GM12873 (cell line): ENCODE data around the gene HAUS6.

Source experiments
- TF ChIP-seq, protein P1 (sequence below): IDR thresholded peaks from 2 replicates; pipeline ENCODE4 v1.5.1; 2012; ENCODE audit warnings: low read depth, mild to moderate bottlenecking, moderate library complexity, low read length, control low read depth; ENCODE audit not compliant: insufficient read depth; ENCODE audit errors: missing control alignments

HAUS6 gene

GRCh38 chr9:19122490-19123042, 19.9 kb upstream of the HAUS6 start:
- TF ChIP-seq, protein P1, sequence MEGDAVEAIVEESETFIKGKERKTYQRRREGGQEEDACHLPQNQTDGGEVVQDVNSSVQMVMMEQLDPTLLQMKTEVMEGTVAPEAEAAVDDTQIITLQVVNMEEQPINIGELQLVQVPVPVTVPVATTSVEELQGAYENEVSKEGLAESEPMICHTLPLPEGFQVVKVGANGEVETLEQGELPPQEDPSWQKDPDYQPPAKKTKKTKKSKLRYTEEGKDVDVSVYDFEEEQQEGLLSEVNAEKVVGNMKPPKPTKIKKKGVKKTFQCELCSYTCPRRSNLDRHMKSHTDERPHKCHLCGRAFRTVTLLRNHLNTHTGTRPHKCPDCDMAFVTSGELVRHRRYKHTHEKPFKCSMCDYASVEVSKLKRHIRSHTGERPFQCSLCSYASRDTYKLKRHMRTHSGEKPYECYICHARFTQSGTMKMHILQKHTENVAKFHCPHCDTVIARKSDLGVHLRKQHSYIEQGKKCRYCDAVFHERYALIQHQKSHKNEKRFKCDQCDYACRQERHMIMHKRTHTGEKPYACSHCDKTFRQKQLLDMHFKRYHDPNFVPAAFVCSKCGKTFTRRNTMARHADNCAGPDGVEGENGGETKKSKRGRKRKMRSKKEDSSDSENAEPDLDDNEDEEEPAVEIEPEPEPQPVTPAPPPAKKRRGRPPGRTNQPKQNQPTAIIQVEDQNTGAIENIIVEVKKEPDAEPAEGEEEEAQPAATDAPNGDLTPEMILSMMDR = no peak

GRCh38 chr9:19120877-19121276, 18.2 kb upstream of the HAUS6 start:
- TF ChIP-seq, protein P1 = no peak

GRCh38 chr9:19119801-19120440, 17.2 kb upstream of the HAUS6 start:
- TF ChIP-seq, protein P1 = no peak

DNA sequence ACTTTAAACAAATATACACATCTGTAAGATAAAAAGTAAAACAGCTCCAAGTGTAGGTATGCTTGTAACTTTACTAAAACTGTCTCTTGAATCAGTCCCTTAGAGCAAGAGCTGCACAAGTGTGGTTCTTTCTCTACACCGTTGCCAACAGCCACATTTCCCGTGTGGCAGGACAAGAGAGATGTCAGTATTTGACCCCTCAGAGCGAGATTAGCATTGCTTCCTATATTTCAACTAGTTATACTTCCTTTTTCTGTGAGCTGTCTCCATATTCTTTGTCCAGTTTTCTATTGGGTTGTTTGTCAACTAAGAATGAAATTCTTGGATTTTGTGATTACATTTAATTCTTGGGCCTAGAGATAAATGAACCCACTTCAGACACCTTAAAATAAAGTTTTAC, 16.5 kb upstream of the HAUS6 start:
- TF ChIP-seq, protein P1 = no peak

- TF ChIP-seq, protein P1 = no peak
Measured at GRCh38 chr9:19117039-19117716, 14.5 kb upstream of the HAUS6 start.

DNA sequence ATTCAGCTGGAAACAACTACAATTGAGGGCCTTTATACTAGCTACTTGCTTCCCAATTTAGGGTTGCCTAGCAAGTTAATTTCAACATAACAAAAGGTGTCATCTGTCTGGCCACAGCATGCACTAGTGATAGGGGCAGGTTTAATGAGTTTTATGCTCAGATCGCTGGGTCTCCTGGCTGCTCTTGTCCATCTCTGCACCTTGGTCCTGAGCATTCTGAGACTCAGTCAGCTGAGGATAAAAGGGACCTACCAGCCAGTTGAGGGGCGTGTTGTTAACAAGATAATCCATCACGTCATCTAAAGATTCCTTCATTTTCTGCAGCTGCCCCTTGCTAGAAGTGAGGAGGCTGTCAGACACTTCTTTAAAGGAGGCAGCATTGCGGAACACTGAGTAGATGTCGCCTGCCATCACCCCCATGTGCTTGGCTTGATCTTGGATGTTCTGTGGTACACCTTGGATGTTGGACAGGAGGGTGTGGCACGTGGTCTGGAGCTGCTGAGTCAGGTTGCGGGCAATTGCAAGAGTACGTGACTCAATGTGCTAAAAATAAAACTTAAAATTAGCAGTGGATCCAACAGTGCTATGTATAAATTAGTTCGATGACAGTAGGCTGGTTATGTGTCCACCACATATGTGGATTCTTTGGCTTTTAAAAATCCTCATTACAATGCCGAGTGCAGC, 13.5 kb upstream of the HAUS6 start:
- TF ChIP-seq, protein P1 = no peak

- TF ChIP-seq, protein P1 = no peak
Measured at GRCh38 chr9:19114680-19115270, 12.1 kb upstream of the HAUS6 start.
